Stimulated activated effector memory CD8-positive, alpha-beta T cell treated with anti-CD3 and anti-CD28 coated beads, Interleukin-12 subunit alpha, Interleukin-12 subunit beta, amount 100 ng/mL, for 72 hours (primary cell): Measurements from ENCODE around the gene DPH6.
"Not testable (repeated sequence)": the region's sequence is repeated elsewhere in the genome, so short reads cannot be mapped to it uniquely, and the experiment has no call there.

ENCODE experiments used
- ATAC-seq: fragments of 150-1000 bp; cut with Tn5 transposase; 2 replicates; pipeline ENCODE4 v1.10.0; 2021
- DNase-seq, 2 donors: peaks; one replicate each; pipeline ENCODE4 v3.0.0; 2021 to 2022; ENCODE audit warnings: low spot score in 2 of 2
- H3K27ac Mint-ChIP-seq: one replicate; pipeline ENCODE4 v1.8.0; 2022; ENCODE audit warnings: mild to moderate bottlenecking, mixed read lengths
- H3K36me3 Mint-ChIP-seq: one replicate; pipeline ENCODE4 v1.8.0; 2022; ENCODE audit warnings: mild to moderate bottlenecking, mixed read lengths
- H3K4me1 Mint-ChIP-seq: one replicate; pipeline ENCODE4 v1.8.0; 2022; ENCODE audit warnings: mixed read lengths
- H3K4me3 Mint-ChIP-seq: one replicate; pipeline ENCODE4 v1.8.0; 2022; ENCODE audit warnings: mild to moderate bottlenecking, mixed read lengths
- H3K9me3 Mint-ChIP-seq: one replicate; pipeline ENCODE4 v1.8.0; 2022; ENCODE audit warnings: mixed read lengths

The DPH6 gene

DNA sequence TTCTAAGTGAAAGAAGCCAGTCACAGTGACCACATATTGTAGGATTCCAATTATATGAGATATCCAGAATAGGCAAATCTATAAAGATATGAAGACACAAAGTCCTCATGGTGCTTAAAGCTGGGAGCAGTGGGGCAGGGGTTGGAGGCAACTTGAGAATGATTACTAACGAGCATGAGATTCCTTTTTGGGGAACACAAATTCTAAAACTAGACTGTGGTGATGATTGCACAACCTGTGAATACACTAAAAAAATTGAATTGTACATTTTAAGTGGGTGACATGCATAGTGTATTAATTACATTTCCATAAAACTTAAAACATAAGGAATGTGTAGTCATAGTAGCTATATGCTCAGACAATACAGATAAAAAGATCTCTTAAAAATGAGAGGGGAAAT is 103.2 kb downstream of the DPH6 start:
- ATAC-seq = no peak
- DNase-seq = no peak
- no peaks in the 10 kb centered on the region for H3K9me3 Mint-ChIP-seq
- no peaks in the 10 kb centered on the region for H3K4me1 Mint-ChIP-seq
- no peak overlapping the region for H3K27ac Mint-ChIP-seq
- no peaks in the 10 kb centered on the region for H3K36me3 Mint-ChIP-seq
- no peak overlapping the region for H3K4me3 Mint-ChIP-seq

DNA sequence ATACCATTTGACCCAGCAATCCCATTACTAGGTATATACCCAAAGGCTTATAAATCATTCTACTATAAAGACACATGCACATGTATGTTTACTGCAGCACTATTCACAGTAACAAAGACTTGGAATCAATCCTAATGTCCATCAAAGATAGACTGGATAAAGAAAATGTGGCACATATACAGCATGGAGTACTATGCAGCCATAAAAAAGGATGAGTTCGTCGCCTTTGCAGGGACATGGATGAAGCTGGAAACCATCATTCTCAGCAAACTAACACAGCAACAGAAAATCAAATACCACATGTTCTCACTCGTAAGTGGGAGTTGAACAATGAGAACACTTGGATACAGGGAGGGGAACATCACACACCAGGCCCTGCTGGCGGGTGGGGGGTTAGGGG is 104.7 kb downstream of the DPH6 start:
- DNase-seq, H3K4me3 Mint-ChIP-seq, H3K27ac Mint-ChIP-seq, H3K9me3 Mint-ChIP-seq, H3K4me1 Mint-ChIP-seq, ATAC-seq, H3K36me3 Mint-ChIP-seq: not testable (repeated sequence)

DNA sequence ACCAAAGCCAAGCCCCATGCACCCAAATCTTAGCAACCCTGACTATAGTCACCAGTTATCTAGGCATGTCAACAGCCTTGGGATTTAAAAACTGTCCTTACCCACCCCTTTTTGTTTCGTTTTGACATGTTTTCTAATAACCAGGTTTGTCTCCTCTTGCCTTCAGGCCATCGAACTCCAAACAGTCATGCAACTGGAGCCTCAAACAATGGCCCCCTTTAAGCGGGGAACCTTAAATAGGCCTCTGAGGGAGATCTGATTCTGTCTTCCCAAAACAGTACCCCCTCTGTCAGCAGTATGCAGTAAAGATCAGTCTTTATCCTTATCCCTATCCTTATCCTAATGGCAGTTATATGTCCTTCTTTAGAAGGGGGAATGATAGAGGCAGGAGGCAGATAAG is 105.7 kb downstream of the DPH6 start:
- no peak for ATAC-seq
- Mint-ChIP-seq H3K27ac (no peak overlapping the region), H3K36me3 (no peaks in the 10 kb centered on the region), H3K9me3 (no peaks in the 10 kb centered on the region), H3K4me1 (no peaks in the 10 kb centered on the region), H3K4me3 (no peak overlapping the region)
- DNase-seq = no peak

DNA sequence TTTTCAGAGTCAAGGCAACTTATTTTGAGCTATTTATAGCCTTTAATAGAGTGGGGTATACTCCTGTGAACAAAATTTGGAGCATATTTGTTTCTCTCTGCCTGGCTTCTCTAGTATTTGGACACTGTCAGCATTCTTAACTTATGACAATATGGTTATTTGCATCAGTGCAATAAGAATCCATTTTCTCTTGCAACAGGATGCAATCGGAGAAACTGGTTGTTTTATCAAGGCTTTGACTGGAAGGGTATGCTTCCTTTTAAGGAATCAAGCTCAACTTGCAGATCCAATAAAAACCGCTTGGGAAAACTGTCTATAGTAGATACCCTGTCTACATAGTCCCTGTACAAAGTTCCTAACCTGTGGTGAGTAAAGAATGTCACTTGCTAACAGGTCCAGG is 106.7 kb downstream of the DPH6 start:
- Mint-ChIP-seq H3K9me3 (no peaks in the 10 kb centered on the region), H3K4me3 (no peak overlapping the region), H3K36me3 (no peaks in the 10 kb centered on the region), H3K27ac (no peak overlapping the region), H3K4me1 (no peaks in the 10 kb centered on the region)
- no peak for DNase-seq
- no peak for ATAC-seq

DNA sequence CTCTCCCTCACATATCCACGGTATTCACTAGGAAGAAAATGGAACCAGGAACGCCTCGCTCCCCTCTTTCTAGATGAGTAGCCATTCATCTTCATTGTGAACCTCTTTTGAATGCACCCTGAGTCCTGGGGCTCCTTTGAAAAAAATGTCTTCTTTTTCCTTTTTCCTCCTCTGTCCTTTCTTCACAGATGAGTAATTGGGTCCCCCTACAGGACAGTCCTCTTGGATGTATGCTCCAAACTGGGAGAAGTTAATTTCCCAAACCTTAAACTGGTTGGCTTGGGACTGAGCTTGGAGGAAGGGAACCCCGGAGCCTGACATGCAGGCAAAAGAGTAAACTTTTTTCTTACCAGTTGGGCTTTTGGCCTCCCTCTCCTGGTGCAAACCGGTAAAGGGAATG is 108.8 kb downstream of the DPH6 start:
- Mint-ChIP-seq H3K4me1 (no peaks in the 10 kb centered on the region), H3K36me3 (no peaks in the 10 kb centered on the region), H3K27ac (no peak overlapping the region), H3K9me3 (no peaks in the 10 kb centered on the region), H3K4me3 (no peak overlapping the region)
- DNase-seq = no peak
- ATAC-seq = no peak

DNA sequence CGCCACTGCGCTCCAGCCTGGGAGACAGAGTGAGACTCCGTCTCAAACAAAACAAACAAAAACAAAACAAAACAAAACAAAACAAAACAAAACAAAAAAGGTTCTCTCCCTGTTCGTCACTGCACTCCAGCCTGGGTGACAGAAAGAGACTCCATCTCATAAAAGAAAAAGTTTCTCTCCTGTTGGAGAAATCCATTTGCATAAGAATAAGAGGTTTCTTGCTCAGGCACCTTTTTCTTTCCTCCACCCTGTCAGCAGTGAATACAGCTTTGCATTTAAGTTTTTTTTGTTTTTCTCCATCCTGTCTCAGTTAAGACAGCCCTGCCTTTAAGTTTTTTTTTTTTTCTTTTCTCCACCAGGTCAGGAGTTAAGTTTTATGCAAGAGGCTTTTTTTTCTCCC is 109.5 kb downstream of the DPH6 start:
- DNase-seq (no peak), ATAC-seq (no peak)
- no peaks in the 10 kb centered on the region for H3K9me3 Mint-ChIP-seq
- H3K4me1 Mint-ChIP-seq = no peaks in the 10 kb centered on the region
- H3K4me3 Mint-ChIP-seq = no peak overlapping the region
- H3K36me3 Mint-ChIP-seq = no peaks in the 10 kb centered on the region
- no peak overlapping the region for H3K27ac Mint-ChIP-seq

DNA sequence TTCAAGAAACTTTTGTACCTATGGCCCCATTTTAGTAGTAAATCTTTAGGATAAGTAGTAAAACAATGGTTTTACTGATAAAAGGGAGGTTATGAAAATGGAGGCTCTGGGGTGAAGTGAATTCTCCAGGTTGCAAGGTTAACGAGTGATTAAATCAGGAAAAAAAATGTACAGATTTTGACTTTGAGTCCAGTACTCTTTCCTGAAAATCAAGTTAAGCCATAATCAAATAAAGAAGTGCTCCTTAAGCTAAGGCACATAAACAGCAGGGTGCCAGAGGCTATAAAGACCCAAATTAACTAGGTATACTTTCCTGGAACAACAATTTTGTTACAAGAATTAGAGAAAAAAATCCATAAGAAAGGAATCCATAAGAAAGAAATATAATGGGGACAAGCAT is 114.7 kb downstream of the DPH6 start:
- no peak for DNase-seq
- H3K4me1 Mint-ChIP-seq = no peaks in the 10 kb centered on the region
- no peak for ATAC-seq
- H3K36me3 Mint-ChIP-seq = no peaks in the 10 kb centered on the region
- no peaks in the 10 kb centered on the region for H3K9me3 Mint-ChIP-seq
- H3K27ac Mint-ChIP-seq = no peak overlapping the region
- no peak overlapping the region for H3K4me3 Mint-ChIP-seq

DNA sequence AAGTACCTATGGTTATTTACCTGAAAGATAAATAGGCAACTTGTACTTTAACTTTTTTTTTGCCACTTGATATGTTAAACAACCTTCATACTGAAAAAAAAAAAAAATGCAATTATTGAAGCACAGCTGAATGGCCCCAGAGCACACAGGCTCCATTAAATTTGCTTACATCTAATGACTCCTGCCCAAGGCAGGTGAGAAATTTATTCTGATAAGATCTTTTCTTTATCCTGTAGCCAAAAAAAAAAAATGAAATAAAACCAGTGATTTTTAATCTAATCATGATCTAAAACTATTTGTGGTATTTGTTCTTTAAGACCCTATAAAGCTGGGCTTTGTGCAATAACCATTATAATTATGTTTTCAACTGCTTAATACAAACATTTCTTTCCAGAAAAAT is 115.7 kb downstream of the DPH6 start:
- Mint-ChIP-seq H3K9me3 (no peaks in the 10 kb centered on the region), H3K27ac (no peak overlapping the region), H3K36me3 (no peaks in the 10 kb centered on the region), H3K4me1 (no peaks in the 10 kb centered on the region), H3K4me3 (no peak overlapping the region)
- DNase-seq = no peak
- no peak for ATAC-seq

DNA sequence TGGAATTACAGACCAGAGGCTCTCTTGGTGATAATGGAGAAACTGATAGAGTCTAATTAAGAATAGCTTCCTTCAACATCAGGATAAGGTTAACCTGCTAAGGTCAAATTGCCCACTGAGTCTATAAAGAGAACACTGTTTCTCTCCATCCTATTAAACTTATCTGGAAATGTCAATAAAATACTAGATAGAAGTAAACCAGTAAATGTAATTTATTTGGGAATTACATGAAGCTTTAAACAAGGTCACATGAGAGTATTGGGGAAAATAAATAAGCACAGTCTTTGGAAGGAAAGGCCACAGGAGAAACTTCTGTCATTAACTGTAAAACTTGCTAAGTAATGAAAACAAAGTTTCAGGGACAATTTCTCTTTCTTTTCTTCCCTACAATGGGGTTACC is 118.5 kb downstream of the DPH6 start:
- Mint-ChIP-seq H3K4me1 (no peaks in the 10 kb centered on the region), H3K36me3 (no peaks in the 10 kb centered on the region), H3K27ac (no peak overlapping the region), H3K9me3 (no peaks in the 10 kb centered on the region), H3K4me3 (no peak overlapping the region)
- DNase-seq (no peak), ATAC-seq (no peak)

DNA sequence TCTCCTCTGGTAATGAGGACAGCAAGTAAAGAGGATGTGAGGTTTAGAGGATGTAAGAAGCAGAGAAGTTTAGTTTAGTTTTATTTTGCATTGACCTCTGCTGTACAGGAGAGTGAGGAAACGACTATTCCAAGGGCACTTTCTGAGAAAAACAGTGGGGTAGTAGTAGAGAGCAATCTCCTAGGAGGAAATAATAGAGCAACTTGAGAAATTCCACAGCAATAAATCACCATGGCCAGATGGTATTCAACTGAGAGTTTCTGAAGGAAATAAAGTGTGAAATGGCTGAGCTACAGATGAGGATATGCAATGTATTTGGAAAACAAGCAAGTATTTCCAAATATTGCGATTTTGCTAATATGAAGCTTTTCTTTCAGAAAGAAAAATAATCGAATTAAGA is 118.9 kb downstream of the DPH6 start:
- Mint-ChIP-seq H3K4me3 (no peak overlapping the region), H3K4me1 (no peaks in the 10 kb centered on the region), H3K36me3 (no peaks in the 10 kb centered on the region), H3K27ac (no peak overlapping the region), H3K9me3 (no peaks in the 10 kb centered on the region)
- DNase-seq = no peak
- no peak for ATAC-seq

DNA sequence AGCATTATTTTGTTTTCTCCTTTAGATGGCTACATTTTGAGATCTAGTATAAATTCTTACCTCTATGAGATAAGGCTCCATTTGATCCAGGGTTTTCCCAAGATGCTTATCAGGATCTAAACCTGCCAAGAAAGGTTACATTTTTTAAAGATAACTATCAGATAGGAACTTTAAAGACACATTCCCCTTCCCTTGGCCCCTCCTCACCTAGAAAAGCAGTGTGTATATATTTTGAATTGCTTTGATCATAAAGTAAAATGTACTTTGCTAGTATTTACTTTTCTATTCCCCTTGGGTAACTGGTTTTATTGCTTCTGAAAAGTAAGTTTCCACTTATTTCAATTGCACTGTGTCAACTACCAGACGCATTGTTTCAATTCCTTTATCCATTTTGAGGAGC is 135.2 kb downstream of the DPH6 start:
- Mint-ChIP-seq H3K4me3 (no peak overlapping the region), H3K4me1 (no peaks in the 10 kb centered on the region), H3K27ac (no peak overlapping the region), H3K36me3 (no peaks in the 10 kb centered on the region), H3K9me3 (no peaks in the 10 kb centered on the region)
- DNase-seq (no peak), ATAC-seq (no peak)

DNA sequence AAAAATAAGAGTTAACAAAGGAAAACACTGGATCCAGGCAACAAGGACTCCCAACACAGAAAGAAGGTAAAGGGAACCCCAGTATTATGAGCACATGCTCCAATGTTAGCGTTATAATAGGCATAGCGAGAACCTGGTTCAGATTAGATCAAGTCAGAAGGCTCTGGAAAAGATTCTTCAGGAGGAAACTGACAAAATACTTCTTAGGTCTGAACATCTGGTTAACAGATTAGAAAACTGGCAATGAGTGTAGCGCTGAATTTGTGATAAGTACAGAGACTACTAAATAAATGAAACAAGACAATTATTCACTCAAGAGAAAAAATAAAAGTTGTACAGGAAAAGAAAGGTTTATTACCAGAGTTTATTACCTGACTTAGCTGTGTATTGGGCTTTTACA is 146.1 kb downstream of the DPH6 start:
- Mint-ChIP-seq H3K9me3 (peaks cover 4% of the 10 kb centered on the region), H3K4me1 (no peaks in the 10 kb centered on the region), H3K4me3 (no peak overlapping the region), H3K36me3 (no peaks in the 10 kb centered on the region), H3K27ac (no peak overlapping the region)
- ATAC-seq (no peak), DNase-seq (no peak)

DNA sequence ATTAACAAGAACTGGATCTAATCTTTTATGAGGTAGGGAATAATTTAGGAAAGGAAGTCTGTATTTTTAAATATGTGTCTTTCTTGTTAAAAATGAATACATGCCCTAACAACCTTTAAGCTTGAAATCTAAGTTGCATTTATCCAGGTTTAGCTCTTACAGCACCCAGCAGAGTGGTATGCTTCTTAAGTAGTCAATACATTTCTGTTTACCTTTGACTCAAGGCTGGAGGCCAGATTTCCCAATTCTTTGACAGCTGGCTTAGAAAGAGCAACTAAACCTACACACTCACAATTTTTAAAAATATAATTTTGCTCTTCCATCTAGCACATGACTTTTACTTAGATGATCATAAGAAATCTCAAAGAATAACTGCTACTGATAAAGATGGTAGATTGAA is 148.9 kb downstream of the DPH6 start:
- H3K9me3 Mint-ChIP-seq = peaks cover 6% of the 10 kb centered on the region
- no peak overlapping the region for H3K27ac Mint-ChIP-seq
- no peak for ATAC-seq
- no peaks in the 10 kb centered on the region for H3K4me1 Mint-ChIP-seq
- no peaks in the 10 kb centered on the region for H3K36me3 Mint-ChIP-seq
- no peak overlapping the region for H3K4me3 Mint-ChIP-seq
- no peak for DNase-seq

DNA sequence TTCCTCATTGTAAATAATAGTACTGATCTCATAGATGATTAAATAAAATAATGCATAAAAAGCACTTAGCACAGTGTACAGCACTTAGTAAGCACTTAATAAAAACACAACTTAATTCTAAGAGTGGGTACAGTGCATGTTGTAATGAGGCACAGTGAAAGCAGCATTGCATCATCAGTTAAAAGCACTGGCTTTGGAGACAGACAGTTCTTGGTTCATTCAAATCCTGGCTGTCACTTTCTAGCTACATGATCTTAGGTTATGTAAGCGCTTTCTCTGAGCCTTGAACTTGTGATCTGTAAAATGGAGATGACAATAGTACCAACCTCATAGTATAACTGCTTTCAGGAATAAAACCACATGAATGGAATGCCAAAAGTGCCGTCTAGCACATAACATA is 151.5 kb downstream of the DPH6 start:
- Mint-ChIP-seq H3K36me3 (no peaks in the 10 kb centered on the region), H3K4me3 (no peak overlapping the region), H3K4me1 (no peaks in the 10 kb centered on the region), H3K27ac (no peak overlapping the region), H3K9me3 (peaks cover 9% of the 10 kb centered on the region)
- DNase-seq = no peak
- ATAC-seq = no peak

DNA sequence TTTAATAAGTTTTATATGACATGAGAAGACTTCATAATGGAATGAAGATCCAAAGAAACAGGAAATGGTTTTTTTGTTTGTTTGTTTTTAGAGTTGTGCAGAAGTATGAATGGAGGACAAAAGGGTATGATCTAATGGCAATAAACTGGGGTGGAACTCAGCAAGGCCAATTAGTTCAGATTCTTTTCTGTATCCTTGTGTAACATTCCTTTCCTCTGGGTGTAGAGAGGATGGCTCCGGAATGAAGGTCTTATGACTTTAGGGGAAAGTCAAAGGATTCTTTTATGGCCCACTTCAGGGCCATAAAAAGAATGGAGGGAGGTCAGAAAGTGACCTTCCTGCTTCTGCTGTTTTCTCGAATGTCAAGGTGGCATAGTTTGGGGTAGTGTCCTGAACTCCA is 152.6 kb downstream of the DPH6 start:
- ATAC-seq (no peak), DNase-seq (no peak)
- no peaks in the 10 kb centered on the region for H3K4me1 Mint-ChIP-seq
- no peaks in the 10 kb centered on the region for H3K36me3 Mint-ChIP-seq
- H3K9me3 Mint-ChIP-seq = peaks cover 9% of the 10 kb centered on the region
- no peak overlapping the region for H3K4me3 Mint-ChIP-seq
- H3K27ac Mint-ChIP-seq = no peak overlapping the region

DNA sequence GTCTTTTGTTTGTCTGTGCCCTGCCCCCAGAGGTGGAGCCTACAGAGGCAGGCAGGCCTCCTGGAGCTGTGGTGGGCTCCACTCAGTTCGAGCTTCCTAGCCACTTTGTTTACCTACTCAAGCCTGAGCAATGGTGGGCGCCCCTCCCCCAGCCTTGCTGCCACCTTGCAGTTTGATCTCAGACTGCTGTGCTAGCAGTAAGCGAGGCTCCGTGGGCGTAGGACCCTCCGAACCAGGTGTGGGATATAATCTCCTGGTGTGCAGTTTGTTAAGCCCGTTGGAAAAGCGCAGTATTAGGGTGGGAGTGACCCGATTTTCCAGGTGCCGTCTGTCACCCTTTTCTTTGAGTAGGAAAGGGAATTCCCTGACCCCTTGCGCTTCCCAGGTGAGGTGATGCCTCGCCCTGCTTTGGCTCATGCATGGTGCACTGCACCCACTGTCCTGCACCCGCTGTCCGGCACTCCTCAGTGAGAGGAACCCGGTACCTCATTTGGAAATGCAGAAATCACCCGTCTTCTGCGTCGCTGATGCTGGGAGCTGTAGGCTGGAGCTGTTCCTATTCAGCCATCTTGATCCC is 154.5 kb downstream of the DPH6 start:
- H3K4me1 Mint-ChIP-seq, ATAC-seq, H3K9me3 Mint-ChIP-seq: not testable (repeated sequence)

DNA sequence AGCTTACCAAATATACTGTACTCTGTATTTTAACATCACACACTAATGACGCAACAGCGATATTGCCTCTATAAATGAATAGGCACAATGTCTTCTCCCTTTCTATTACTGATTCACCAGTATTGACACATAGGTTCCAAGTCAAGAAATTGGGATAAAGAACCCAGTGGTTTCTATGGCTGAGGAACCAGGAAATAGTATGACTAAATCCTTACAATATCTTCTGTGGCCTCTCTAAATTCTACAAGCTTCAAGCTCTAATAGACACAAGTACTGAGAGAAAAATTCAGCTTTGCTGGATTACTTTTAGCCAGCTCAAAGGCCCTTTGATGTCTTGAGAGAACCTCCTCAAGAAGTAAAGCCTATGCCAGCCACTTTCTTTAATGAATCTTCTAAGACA is 162.5 kb downstream of the DPH6 start:
- Mint-ChIP-seq H3K36me3 (peaks cover 6% of the 10 kb centered on the region), H3K27ac (no peak overlapping the region), H3K9me3 (no peaks in the 10 kb centered on the region), H3K4me1 (no peaks in the 10 kb centered on the region), H3K4me3 (no peak overlapping the region)
- ATAC-seq (no peak), DNase-seq (no peak)

More for the DNA sequence above, 154.5 kb downstream of the DPH6 start:
- DNase-seq, H3K36me3 Mint-ChIP-seq, H3K27ac Mint-ChIP-seq, H3K4me3 Mint-ChIP-seq: not testable (repeated sequence)
